ENCODE data around the gene DRAM2. TPM values are rescaled to one million over a fixed set of nuclear protein-coding genes. Genes with fewer than 3 reads are reported as not detected.

DRAM2 gene
- total and polyA plus RNA-seq, 2 of the 4 experiments (the other 2 are of a cell fraction), result 31.4 to 66.3 TPM

DNA sequence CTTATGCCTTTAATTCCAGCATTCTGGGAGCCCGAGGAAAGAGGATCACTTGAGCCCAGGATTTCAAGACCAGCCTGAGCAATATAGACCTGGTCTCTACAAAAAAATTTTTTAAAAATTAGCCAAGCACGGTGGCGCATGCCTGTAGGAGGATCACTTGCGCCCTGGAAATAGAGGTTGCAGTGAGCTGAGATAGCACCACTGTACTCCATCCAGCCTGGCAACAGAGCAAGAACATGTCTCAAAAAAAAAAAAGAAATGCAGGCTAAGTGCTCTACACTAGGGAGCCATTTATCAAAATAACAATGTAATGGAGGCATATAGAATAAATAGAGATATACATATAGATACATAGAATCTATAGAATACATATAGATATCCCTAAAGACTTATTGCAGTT lies 23.5 kb upstream of the DRAM2 start:
- CTCF ChIA-PET, result no interaction called here

More for the DNA sequence above, 23.5 kb upstream of the DRAM2 start:
- H2AK5ac ChIP-seq (ENCODE audit: low read depth, low read length), result no peak overlapping the region
- H3K56ac ChIP-seq (ENCODE audit: extremely low read depth, insufficient read depth, low read length), result no peak overlapping the region
- H3K36me3 ChIP-seq (ENCODE audit: control insufficient read depth, insufficient read depth, low read length), result peaks cover 4% of the 10 kb centered on the region
- no peak overlapping the region for H3K4me3 ChIP-seq (ENCODE audit: insufficient read depth, low read depth, low read length)
- no TSS peak for BruUV-seq (replicated peaks)
- H2BK120ac ChIP-seq (ENCODE audit: low read depth, low read length), result no peak overlapping the region
- H2BK5ac ChIP-seq (ENCODE audit: low read depth, low read length, poor library complexity, severe bottlenecking), result no peak overlapping the region
- H3K27ac ChIP-seq (ENCODE audit: insufficient read depth, low read length), result no peak overlapping the region
- H3K4me1 ChIP-seq (ENCODE audit: control insufficient read depth, insufficient read depth, low read length), result no peaks in the 10 kb centered on the region
- H4K20me1 ChIP-seq (ENCODE audit: insufficient read depth, low read length), result no peaks in the 10 kb centered on the region
- in situ Hi-C loops (cut with MboI; ENCODE audit: low sequenced_read_pairs), result no loop called here
- H4K8ac ChIP-seq (ENCODE audit: low read depth in 2 of 2, low read length in 2 of 2), result no peak overlapping the region
- intact Hi-C loops (cut with micrococcal nuclease), result loop anchor here (5.0 kb wide), 1 partner anchor 121 kb away; no protein-coding TSS in a partner anchor
- no peak overlapping the region for H3K14ac ChIP-seq (replicated peaks; ENCODE audit: low read depth, low read length)
- no peaks in the 10 kb centered on the region for H3K27me3 ChIP-seq (ENCODE audit: control insufficient read depth, insufficient read depth, low read length)
- no peak overlapping the region for H2AK9ac ChIP-seq (replicated peaks; ENCODE audit: low read depth, low read length, poor library complexity)
- no peak overlapping the region for H3K4ac ChIP-seq (ENCODE audit: low read depth, low read length)
- ATAC-seq (ENCODE audit: low read depth), result no peak
- no peak overlapping the region for H3K18ac ChIP-seq (ENCODE audit: low read depth, low read length)
- dilution Hi-C loops (cut with HindIII; ENCODE audit: low sequenced_read_pairs, unreplicated experiment), result no loop called here
- DNase-seq, result no peak
- no peaks in the 10 kb centered on the region for H3K9me3 ChIP-seq (ENCODE audit: control insufficient read depth, insufficient read depth, low read length)
- H3K4me2 ChIP-seq (ENCODE audit: low read depth, low read length), result no peak overlapping the region
- H3K23ac ChIP-seq (ENCODE audit: low read depth, low read length), result no peak overlapping the region
- no peak overlapping the region for H2BK20ac ChIP-seq (ENCODE audit: low read depth, low read length)
- H4K5ac ChIP-seq (ENCODE audit: low read depth, low read length), result no peak overlapping the region
- H3K9ac ChIP-seq (ENCODE audit: low read depth, low read length), result no peak overlapping the region
- POLR2A ChIA-PET (ENCODE audit: unreplicated experiment), result no interaction called here
- WGBS, 2 experiments (ENCODE audit: extremely low coverage in 2 of 2, insufficient read length in 1 of 2), result 80% methylated on average over 1 of the region's 4 CpGs; no CpG with 5 or more reads in 1 of the 2 experiments
- H3K79me1 ChIP-seq (ENCODE audit: low read depth in 1 of 2, low read length in 2 of 2), result peaks cover 5 to 15% of the 10 kb centered on the region in 2 experiments; a peak in 3 of 4 replicates
- no peak overlapping the region for H2BK15ac ChIP-seq (ENCODE audit: low read depth, low read length)
- H4K91ac ChIP-seq (ENCODE audit: insufficient read depth, low read depth, low read length), result no peak overlapping the region
- no peak for TF ChIP-seq CHD1 (IDR thresholded peaks at IDR 0.05; ENCODE audit: low read depth, low read length)
- TF ChIP-seq, protein P1, sequence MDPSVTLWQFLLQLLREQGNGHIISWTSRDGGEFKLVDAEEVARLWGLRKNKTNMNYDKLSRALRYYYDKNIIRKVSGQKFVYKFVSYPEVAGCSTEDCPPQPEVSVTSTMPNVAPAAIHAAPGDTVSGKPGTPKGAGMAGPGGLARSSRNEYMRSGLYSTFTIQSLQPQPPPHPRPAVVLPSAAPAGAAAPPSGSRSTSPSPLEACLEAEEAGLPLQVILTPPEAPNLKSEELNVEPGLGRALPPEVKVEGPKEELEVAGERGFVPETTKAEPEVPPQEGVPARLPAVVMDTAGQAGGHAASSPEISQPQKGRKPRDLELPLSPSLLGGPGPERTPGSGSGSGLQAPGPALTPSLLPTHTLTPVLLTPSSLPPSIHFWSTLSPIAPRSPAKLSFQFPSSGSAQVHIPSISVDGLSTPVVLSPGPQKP (IDR thresholded peaks at IDR 0.05; ENCODE audit: borderline replicate concordance, low read depth, low read length), result no peak
- TF ChIP-seq, protein P2, sequence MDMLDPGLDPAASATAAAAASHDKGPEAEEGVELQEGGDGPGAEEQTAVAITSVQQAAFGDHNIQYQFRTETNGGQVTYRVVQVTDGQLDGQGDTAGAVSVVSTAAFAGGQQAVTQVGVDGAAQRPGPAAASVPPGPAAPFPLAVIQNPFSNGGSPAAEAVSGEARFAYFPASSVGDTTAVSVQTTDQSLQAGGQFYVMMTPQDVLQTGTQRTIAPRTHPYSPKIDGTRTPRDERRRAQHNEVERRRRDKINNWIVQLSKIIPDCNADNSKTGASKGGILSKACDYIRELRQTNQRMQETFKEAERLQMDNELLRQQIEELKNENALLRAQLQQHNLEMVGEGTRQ (IDR thresholded peaks at IDR 0.05; ENCODE audit: low read depth, low read length), result no peak
- TF ChIP-seq MXI1 (IDR thresholded peaks at IDR 0.05; ENCODE audit: borderline replicate concordance, low read depth, low read length), result no peak
- no peak for TF ChIP-seq MAFK (IDR thresholded peaks at IDR 0.05; ENCODE audit: low read depth, low read length)
- TF ChIP-seq NFE2L2 (IDR thresholded peaks at IDR 0.05; ENCODE audit: low read depth, low read length), result no peak
- no peak for TF ChIP-seq BHLHE40 (IDR thresholded peaks at IDR 0.05; ENCODE audit: low read depth, low read length)
- no peak for TF ChIP-seq RAD21 (IDR thresholded peaks at IDR 0.05; ENCODE audit: low read length)
- TF ChIP-seq POLR2A (IDR thresholded peaks at IDR 0.05; ENCODE audit: low read depth, low read length), result no peak
- TF ChIP-seq, protein P3, sequence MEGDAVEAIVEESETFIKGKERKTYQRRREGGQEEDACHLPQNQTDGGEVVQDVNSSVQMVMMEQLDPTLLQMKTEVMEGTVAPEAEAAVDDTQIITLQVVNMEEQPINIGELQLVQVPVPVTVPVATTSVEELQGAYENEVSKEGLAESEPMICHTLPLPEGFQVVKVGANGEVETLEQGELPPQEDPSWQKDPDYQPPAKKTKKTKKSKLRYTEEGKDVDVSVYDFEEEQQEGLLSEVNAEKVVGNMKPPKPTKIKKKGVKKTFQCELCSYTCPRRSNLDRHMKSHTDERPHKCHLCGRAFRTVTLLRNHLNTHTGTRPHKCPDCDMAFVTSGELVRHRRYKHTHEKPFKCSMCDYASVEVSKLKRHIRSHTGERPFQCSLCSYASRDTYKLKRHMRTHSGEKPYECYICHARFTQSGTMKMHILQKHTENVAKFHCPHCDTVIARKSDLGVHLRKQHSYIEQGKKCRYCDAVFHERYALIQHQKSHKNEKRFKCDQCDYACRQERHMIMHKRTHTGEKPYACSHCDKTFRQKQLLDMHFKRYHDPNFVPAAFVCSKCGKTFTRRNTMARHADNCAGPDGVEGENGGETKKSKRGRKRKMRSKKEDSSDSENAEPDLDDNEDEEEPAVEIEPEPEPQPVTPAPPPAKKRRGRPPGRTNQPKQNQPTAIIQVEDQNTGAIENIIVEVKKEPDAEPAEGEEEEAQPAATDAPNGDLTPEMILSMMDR (conservative IDR thresholded peaks at IDR 0.05; ENCODE audit: low read depth, low read length), result no peak
- TF ChIP-seq RCOR1 (IDR thresholded peaks at IDR 0.05; ENCODE audit: insufficient replicate concordance, low read length), result no peak
- no peak for TF ChIP-seq RFX5 (IDR thresholded peaks at IDR 0.05; ENCODE audit: low read depth, low read length)
- TF ChIP-seq FOS (IDR thresholded peaks at IDR 0.05; ENCODE audit: low read depth, low read length), result no peak
- TF ChIP-seq SMC3 (IDR thresholded peaks at IDR 0.05; ENCODE audit: low read depth, low read length), result no peak
- TF ChIP-seq CEBPB (IDR thresholded peaks at IDR 0.05; ENCODE audit: low read depth, low read length), result no peak
- TF ChIP-seq MAZ (IDR thresholded peaks at IDR 0.05; ENCODE audit: borderline replicate concordance, low read depth, low read length), result no peak
- H3K9me1 ChIP-seq (ENCODE audit: insufficient read depth, low read length), result no peaks in the 10 kb centered on the region
- no peak overlapping the region for H2AFZ ChIP-seq (replicated peaks; ENCODE audit: low read length, poor library complexity)
